HG03432 (cell line): Measurements from ENCODE around the gene ZRANB1.

ENCODE experiments used
- ATAC-seq: cut with Tn5 transposase; IDR thresholded peaks from one replicate; pipeline ENCODE4 v1.9.1; 2021; ENCODE audit warnings: mild to moderate bottlenecking, moderate library complexity; ENCODE audit not compliant: unreplicated experiment

ZRANB1 gene

GRCh38 chr10:125033146-125033924, 91.4 kb downstream of the ZRANB1 start:
- ATAC-seq: no peak

DNA sequence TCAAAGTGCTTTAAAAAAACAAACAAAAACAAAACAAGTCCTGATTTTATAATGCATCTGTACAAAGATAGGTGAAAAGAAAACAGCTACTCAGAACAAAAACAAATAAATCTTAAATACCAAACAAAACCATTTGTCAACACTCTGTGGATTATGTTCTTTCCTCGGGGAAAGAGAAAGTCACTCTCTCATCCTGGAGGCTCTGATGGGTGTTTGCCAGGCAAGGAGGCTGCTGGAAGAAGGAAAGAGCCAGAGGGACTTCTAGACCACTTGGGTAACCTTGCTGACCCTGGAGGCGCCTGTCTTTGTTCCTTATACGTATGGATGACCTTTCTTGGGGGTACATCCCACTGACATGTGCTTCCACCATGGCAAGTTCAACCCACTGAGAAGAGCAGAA, 92.8 kb downstream of the ZRANB1 start:
- no peak for ATAC-seq

- no peak for ATAC-seq
Measured at GRCh38 chr10:125035136-125035535, 93.2 kb downstream of the ZRANB1 start.

- ATAC-seq: no peak
Measured at GRCh38 chr10:125035588-125036295, 93.8 kb downstream of the ZRANB1 start.

GRCh38 chr10:125037145-125037877, 95.4 kb downstream of the ZRANB1 start:
- no peak for ATAC-seq
